Activated B cell treated with CpG ODN at 0.5 μM for 24 hours (primary cell): ENCODE measurements around the gene S100A1. TPM values are rescaled to one million over a fixed set of nuclear protein-coding genes. Genes with fewer than 3 reads are reported as not detected.

Experiments used
- ATAC-seq: fragments of 200-7000 bp; cut with Tn5 transposase; one replicate; pipeline ENCODE4 v1.10.0; 2021; ENCODE audit warnings: low read depth, mild to moderate bottlenecking, moderate library complexity
- CTCF ChIA-PET: fragments of 350-600 bp; sonication (Branson Sonifier 250); formaldehyde crosslinking; loops from one replicate; lab custom pipeline; 2021; ENCODE audit warnings: antibody characterized with exemption; lab: Charles Lee
- POLR2A ChIA-PET: fragments of 350-600 bp; sonication (Branson Sonifier 250); formaldehyde crosslinking; loops from one replicate; lab custom pipeline; 2021; ENCODE audit warnings: antibody characterized with exemption; lab: Charles Lee
- DNase-seq: peaks from one replicate; pipeline ENCODE4 v3.0.0; 2022
- H3K27ac Mint-ChIP-seq: one replicate; pipeline ENCODE4 v1.8.0; 2020; ENCODE audit warnings: mixed read lengths
- H3K27me3 Mint-ChIP-seq: one replicate; pipeline ENCODE4 v1.8.0; 2021; ENCODE audit warnings: mixed read lengths
- H3K36me3 Mint-ChIP-seq: one replicate; pipeline ENCODE4 v1.8.0; 2021; ENCODE audit warnings: low read depth, mixed read lengths
- H3K4me1 Mint-ChIP-seq: one replicate; pipeline ENCODE4 v1.8.0; 2021; ENCODE audit warnings: mixed read lengths
- H3K4me3 Mint-ChIP-seq: one replicate; pipeline ENCODE4 v1.8.0; 2020; ENCODE audit warnings: mild to moderate bottlenecking, mixed read lengths
- H3K9me3 Mint-ChIP-seq: one replicate; pipeline ENCODE4 v1.8.0; 2020; ENCODE audit warnings: mixed read lengths
- intact Hi-C: fragments of 100-400 bp; cut with micrococcal nuclease; formaldehyde crosslinking; loops from one replicate; pipeline ENCODE4 v1.15.1; 2024
- total RNA-seq: library from RNA; stranded (reverse); gene quantifications from 2 replicates; pipeline ENCODE4 v1.2.3, GENCODE V29; 2022
- TF ChIP-seq, protein P1 (sequence below): fragments of 200-600 bp; IDR thresholded peaks from one replicate; pipeline ENCODE4 v1.8.0; 2022; ENCODE audit warnings: antibody characterized with exemption, mild to moderate bottlenecking

The S100A1 gene
- total RNA-seq, 1 donor from 2014 or later: 0.31 TPM

- Mint-ChIP-seq H3K27me3 (no peaks in the 10 kb centered on the region), H3K4me1 (peaks cover 26% of the 10 kb centered on the region), H3K9me3 (no peaks in the 10 kb centered on the region), H3K27ac (no peak overlapping the region), H3K4me3 (no peak overlapping the region), H3K36me3 (peaks cover 94% of the 10 kb centered on the region)
- DNase-seq (no peak), ATAC-seq (no peak)
- ChIA-PET CTCF (interaction anchor here (0.6 to 2.6 kb wide), 2 partner anchors 68 to 130 kb away, joined by 3 to 8 read pairs; no protein-coding TSS in a partner anchor), POLR2A (interaction anchor here (1.0 to 2.1 kb wide), 4 partner anchors 11 to 69 kb away, joined by 3 to 8 read pairs (median 5); partner anchors contain the start of gene SNAPIN)
- TF ChIP-seq, protein P1, sequence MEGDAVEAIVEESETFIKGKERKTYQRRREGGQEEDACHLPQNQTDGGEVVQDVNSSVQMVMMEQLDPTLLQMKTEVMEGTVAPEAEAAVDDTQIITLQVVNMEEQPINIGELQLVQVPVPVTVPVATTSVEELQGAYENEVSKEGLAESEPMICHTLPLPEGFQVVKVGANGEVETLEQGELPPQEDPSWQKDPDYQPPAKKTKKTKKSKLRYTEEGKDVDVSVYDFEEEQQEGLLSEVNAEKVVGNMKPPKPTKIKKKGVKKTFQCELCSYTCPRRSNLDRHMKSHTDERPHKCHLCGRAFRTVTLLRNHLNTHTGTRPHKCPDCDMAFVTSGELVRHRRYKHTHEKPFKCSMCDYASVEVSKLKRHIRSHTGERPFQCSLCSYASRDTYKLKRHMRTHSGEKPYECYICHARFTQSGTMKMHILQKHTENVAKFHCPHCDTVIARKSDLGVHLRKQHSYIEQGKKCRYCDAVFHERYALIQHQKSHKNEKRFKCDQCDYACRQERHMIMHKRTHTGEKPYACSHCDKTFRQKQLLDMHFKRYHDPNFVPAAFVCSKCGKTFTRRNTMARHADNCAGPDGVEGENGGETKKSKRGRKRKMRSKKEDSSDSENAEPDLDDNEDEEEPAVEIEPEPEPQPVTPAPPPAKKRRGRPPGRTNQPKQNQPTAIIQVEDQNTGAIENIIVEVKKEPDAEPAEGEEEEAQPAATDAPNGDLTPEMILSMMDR: no peak
- intact Hi-C loops: no loop called here
Observed at GRCh38 chr1:153640861-153641260, 12.6 kb downstream of the S100A1 start.

DNA sequence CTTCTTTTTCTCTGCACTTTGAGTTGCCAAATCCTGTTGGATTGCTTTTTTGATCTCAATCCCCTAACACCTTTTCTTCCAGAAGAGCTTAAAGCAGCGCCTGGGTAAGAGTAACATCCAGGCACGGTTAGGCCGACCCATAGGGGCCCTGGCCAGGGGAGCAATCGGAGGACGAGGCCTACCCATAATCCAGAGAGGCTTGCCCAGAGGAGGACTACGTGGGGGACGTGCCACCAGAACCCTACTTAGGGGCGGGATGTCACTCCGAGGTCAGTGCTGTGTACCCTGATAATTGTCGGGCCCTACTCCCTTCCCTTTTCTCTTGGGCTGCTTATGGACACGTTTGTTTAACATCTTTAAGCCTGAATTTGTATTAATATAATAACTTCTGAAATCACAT, 13.9 kb downstream of the S100A1 start:
- TF ChIP-seq, protein P1: no peak
- POLR2A ChIA-PET: interaction anchor here (0.6 to 1.5 kb wide), 2 partner anchors 9 to 70 kb away, joined by 4 to 6 read pairs; no protein-coding TSS in a partner anchor
- no peak overlapping the region for H3K27ac Mint-ChIP-seq
- intact Hi-C loops: no loop called here
- CTCF ChIA-PET: interaction anchor here (0.7 kb wide), 1 partner anchor 30 kb away, joined by 3 read pairs; no protein-coding TSS in a partner anchor
- no peaks in the 10 kb centered on the region for H3K9me3 Mint-ChIP-seq
- no peak for DNase-seq
- no peak for ATAC-seq
- H3K36me3 Mint-ChIP-seq: peaks cover 96% of the 10 kb centered on the region
- no peak overlapping the region for H3K4me3 Mint-ChIP-seq
- H3K4me1 Mint-ChIP-seq: peaks cover 15% of the 10 kb centered on the region
- no peaks in the 10 kb centered on the region for H3K27me3 Mint-ChIP-seq

DNA sequence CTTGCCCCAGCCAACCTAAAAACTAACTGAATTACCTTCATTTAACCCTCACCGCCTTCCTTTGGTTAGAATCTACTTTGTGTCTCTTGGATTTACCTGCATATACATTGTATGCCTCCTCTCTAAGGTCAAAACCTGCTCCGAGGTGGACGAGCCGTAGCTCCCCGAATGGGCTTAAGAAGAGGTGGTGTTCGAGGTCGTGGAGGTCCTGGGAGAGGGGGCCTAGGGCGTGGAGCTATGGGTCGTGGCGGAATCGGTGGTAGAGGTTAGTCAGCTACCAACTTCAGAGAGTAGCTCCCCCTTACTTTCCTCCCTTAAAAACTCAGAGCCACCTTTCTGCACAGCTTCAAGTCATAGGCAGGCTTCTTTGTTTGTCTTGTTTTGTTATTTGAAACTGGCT, 14.9 kb downstream of the S100A1 start:
- H3K4me3 Mint-ChIP-seq: no peak overlapping the region
- peaks cover 11% of the 10 kb centered on the region for H3K4me1 Mint-ChIP-seq
- intact Hi-C loops: no loop called here

DNA sequence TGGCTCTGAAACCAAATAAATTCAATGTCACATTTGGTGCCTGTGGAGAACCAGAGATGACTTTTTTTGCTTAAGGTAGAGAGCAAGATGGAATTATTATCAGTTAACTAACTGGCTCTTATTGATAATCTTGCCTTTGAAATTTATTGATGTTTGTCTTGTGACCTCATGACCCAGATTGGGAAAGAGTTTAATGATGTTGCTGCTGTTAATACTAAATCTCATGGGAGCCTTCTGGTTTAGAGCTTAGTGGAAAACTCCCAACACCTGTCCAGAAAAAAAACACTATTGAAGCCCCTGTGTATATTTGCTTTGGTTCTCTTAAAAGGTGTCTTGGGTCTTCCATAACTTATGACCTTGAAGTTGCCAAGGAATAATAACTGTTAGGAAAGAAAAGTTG, 15.6 kb downstream of the S100A1 start:
- POLR2A ChIA-PET: interaction anchor here (0.9 to 2.4 kb wide), 5 partner anchors 9 to 109 kb away, joined by 3 to 29 read pairs (median 5); partner anchors contain the start of genes CHTOP, S100A6 and SNAPIN
- H3K27me3 Mint-ChIP-seq: no peaks in the 10 kb centered on the region
- CTCF ChIA-PET: interaction anchor here (0.7 to 2.3 kb wide), 5 partner anchors 9 to 133 kb away, joined by 3 to 7 read pairs (median 3); no protein-coding TSS in a partner anchor
- intact Hi-C loops: no loop called here
- H3K4me1 Mint-ChIP-seq: peaks cover 11% of the 10 kb centered on the region
- H3K36me3 Mint-ChIP-seq: peaks cover 85% of the 10 kb centered on the region
- ATAC-seq: no peak
- TF ChIP-seq, protein P1: no peak
- no peak for DNase-seq
- H3K4me3 Mint-ChIP-seq: no peak overlapping the region
- H3K9me3 Mint-ChIP-seq: no peaks in the 10 kb centered on the region
- H3K27ac Mint-ChIP-seq: peak overlapping the region; percentile 46

More for the DNA sequence above, 14.9 kb downstream of the S100A1 start:
- Mint-ChIP-seq H3K36me3 (peaks cover 91% of the 10 kb centered on the region), H3K27me3 (no peaks in the 10 kb centered on the region), H3K27ac (no peak overlapping the region), H3K9me3 (no peaks in the 10 kb centered on the region)
- DNase-seq (no peak), ATAC-seq (no peak)
- TF ChIP-seq, protein P1: no peak
- ChIA-PET POLR2A (interaction anchor here (1.1 to 2.4 kb wide), 5 partner anchors 9 to 108 kb away, joined by 3 to 29 read pairs (median 6); partner anchors contain the start of genes CHTOP, S100A6 and SNAPIN), CTCF (interaction anchor here (0.9 to 2.3 kb wide), 3 partner anchors 47 to 71 kb away, joined by 3 to 7 read pairs (median 3); no protein-coding TSS in a partner anchor)

DNA sequence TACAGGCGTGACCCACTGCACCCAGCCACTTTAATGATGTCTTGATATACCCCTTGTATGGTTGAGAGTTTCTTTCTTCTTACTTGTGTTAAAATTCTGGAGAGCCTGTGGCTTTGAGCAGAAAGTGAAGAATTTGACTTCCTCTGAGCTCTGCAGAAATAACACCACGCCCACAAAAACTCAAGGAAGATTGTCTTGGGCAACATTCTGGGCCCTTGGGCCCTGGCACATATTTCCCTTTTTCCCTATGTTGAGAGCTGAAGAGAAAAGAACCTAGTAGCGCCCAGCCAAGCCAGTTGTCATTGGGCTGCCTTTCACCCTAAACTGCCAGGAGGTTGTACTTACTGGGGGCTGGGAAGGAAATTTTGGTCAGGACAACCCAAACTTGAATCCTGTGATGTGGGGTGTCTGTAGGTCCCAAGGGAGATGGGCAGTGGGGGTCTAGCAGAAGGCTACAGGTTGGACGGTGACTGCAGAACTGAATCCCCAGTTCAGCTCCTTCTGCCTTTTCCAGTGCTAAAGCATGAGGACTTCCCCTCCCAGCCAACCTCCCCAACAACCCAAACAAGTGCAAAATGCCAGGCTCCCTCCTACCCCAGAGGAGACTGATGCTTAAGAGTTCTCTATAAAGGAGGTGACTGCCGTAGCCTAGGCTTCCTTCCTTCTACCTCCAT, 18.6 kb downstream of the S100A1 start:
- POLR2A ChIA-PET: interaction anchor here (2.1 kb wide), 1 partner anchor 12 kb away, joined by 14 read pairs; the partner anchor contains the start of gene CHTOP
- ATAC-seq (no peak), DNase-seq (no peak)
- TF ChIP-seq, protein P1: no peak
- peaks cover 12% of the 10 kb centered on the region for H3K4me1 Mint-ChIP-seq
- no peaks in the 10 kb centered on the region for H3K9me3 Mint-ChIP-seq
- CTCF ChIA-PET: no interaction called here
- H3K27ac Mint-ChIP-seq: peak overlapping the region; percentile 71
- intact Hi-C loops: no loop called here
- H3K27me3 Mint-ChIP-seq: no peaks in the 10 kb centered on the region
- H3K36me3 Mint-ChIP-seq: peaks cover 57% of the 10 kb centered on the region
- H3K4me3 Mint-ChIP-seq: no peak overlapping the region
